Lower leg skin (tissue), 3 donors: ENCODE results near the gene CAPN8.

Source experiments
- POLR2A ChIP-seq, 2 donors: fragments of 450-650 bp; IDR thresholded peaks; one replicate each; pipeline ENCODE4 v1.6.1; 2016 to 2017; ENCODE audit warnings: antibody characterized with exemption in 2 of 2, mild to moderate bottlenecking in 1 of 2, moderate library complexity in 1 of 2
- TF ChIP-seq, protein P1 (sequence below), 3 donors: fragments of 450-650 bp; IDR thresholded peaks; one replicate each; pipeline ENCODE4 v1.5.1; 2016; ENCODE audit warnings: antibody characterized with exemption in 3 of 3, mild to moderate bottlenecking in 3 of 3, moderate library complexity in 2 of 3

DNA sequence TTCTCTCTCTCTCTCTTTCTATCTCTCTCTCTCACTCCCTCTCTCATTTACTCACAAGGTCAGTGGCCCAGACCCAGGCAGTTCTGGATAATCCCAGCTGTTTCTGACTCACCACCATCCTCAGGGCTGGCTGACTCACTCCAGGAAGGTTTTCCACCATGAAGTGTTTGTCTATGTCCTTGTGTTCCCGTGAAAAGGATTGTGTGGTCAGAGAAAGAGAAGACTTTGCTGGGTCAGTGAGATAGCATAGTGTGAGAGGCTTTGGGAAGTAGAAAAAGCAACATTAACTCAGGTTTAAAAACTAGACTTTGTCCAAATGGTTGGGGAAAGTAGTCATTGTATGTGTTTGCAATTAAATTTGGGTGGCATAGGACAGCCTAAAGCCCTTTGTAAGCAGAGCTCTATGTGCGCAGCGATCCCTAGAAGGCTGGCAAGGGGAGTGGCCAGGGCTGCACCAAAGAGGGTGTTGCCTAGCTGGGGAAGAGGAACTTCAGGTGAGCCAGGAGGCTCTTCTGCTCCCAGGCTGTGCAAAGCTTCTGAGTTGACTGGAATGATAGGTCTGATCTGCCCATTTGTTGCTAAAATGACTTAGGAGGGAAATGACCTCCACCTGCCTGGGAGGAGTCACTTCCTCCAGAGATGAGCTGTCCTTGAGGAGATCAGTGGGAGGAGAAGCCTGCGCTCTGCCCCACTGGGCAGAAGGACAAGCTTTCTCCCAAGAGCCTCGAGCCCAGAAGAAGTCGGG lies 41.9 kb upstream of the CAPN8 start:
- TF ChIP-seq, protein P1, sequence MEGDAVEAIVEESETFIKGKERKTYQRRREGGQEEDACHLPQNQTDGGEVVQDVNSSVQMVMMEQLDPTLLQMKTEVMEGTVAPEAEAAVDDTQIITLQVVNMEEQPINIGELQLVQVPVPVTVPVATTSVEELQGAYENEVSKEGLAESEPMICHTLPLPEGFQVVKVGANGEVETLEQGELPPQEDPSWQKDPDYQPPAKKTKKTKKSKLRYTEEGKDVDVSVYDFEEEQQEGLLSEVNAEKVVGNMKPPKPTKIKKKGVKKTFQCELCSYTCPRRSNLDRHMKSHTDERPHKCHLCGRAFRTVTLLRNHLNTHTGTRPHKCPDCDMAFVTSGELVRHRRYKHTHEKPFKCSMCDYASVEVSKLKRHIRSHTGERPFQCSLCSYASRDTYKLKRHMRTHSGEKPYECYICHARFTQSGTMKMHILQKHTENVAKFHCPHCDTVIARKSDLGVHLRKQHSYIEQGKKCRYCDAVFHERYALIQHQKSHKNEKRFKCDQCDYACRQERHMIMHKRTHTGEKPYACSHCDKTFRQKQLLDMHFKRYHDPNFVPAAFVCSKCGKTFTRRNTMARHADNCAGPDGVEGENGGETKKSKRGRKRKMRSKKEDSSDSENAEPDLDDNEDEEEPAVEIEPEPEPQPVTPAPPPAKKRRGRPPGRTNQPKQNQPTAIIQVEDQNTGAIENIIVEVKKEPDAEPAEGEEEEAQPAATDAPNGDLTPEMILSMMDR (IDR thresholded peaks at IDR 0.05): no peak
- TF ChIP-seq POLR2A (IDR thresholded peaks at IDR 0.05): no peak
